OCI-M2 (cell line): ENCODE measurements around the gene FLCN.
"Not testable (repeated sequence)": the region's sequence is repeated elsewhere in the genome, so short reads cannot be mapped to it uniquely, and the experiment has no call there.

Experiments
- DNase-seq: peaks from one replicate; lab custom pipeline; 2025; ENCODE audit not compliant: unreplicated experiment; lab: John Stamatoyannopoulos, UW

The FLCN gene

DNA sequence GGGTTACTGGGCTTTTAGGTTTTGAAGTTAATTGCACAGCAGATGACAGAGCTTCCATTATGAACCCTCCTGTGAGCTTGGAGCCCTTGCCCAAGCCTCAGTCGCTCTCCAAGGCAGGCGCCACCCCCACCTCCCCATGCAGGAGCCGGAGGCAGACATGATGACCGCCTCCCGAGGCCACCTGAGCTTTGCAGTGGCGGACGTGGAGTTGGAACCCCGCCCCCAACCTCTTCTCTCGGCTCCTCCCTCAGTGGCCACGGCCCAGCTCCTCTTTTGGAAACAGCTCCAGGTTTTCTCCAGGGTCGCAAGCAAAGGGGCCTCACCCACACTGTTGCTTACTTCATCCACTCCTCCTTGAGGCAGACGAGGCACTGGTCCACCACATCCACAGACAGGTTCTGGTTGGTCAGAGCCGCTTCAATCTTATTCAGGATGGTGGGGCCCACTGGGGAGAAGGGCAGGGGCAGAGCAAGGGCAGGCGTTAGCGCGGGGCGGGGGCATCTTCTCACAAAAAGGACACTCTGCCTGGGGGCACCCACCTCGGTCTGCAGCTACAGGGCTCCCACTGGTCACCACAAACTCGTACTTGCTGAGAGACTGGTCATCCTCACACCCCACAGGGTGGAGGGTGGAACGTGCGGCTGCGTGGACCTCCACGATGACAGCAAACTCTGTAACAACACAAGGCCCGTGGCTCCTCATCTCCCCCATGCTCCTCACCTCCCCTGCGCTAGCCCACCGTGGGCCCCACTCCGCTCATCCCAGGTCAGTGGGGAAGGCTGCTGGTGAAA is 22.1 kb downstream of the FLCN start:
- DNase-seq, result no peak

DNA sequence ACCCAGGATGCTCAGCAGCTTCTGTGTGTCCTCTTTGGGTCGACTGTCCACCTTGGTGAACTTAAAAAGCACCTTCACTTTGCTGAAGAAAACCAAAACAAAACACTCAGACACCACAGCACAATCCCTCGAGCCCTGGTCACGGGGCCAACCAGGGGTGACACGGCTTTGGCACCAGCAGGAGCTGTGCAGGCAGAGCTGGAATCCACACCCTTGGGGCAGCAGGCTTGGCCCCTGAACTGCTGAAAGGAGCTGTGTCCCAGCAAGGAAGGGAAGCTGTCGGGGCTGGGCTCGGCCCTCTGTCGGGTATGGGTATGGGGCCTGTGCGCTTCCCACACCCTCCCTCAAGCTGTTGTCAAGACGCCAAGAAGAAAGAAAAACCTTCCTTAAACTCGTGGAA is 23.2 kb downstream of the FLCN start:
- DNase-seq, result no peak

DNA sequence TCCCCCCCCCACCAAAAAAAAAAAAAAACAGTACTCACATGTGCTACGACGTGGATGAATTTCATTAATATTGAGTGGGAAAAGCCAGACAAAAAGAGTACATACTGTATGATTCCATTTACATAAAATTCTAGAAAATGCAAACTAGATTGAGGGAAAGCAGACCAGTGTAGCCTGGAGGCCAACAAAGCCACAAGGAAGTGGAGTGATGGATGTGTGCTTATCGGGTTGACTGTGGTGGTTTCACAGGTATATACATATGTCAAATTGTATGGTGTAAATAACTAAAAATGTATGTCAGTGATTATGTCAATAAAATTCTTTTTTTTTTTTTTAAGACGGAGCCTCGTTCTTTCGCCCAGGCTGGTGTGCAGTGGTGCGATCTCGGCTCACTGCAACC is 29.0 kb downstream of the FLCN start:
- DNase-seq, result no peak

DNA sequence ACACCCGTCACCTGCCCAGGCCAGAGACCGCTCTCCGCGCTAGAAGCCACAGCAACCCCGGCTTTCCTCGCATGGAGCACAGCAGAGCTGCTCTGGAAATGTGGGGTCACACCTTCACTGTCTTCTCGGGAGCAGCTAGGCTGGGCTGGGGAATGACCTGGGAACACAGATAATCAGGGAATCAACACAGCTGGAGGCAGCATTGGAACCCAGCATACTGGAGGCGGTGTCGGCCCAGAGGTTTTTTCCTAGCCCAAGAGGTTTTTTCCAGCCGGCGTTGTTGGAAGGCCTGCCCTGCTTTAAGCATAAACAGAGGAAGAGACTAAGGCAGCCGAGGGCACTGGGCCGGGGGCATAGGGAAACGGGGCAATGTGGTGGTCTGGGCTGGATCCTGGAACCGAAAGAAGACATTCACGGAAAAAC is 30.0 kb downstream of the FLCN start:
- DNase-seq, result no peak

DNA sequence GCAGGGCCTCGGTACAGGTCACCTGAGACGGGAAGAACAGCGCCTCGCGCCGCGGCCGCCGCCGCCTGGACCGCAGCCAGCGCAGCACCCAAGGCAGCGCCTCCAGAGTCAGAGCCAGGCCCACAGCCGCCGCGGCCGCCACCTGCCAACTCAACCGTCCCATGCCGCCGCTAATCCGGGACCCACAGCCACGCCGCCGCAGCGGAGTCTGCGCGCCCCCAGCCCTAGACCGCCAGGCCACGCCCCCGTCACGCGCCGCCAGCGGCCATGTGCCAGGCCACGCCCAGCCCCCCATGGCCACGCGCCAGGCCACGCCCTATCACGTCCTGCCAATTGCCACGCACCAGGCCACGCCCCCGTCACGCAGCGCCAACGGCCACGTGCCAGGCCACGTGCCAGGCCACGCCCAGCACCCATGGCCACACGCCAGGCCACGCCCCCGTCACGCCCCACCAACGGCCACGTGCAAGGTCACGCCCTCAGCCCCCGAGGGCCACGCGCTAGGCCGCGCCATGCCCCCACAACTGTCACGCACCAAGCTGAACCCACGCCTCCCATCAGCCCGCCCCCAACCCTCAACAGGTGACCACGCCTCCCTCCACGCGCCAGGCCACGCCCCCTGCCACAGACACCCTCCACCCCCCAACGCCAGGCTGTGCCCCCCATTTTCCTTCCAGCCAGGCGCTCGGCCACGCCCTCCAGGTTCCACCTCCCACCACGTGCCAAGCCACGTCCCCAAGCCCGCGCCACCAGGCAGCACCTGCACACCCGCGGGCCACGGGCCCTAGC is 30.6 kb downstream of the FLCN start, which contains the start of gene PLD6:
Gene PLD6, minus strand, starts transcription at position 210 of the 789 bp plus-strand sequence. Its CDS starts 47 bp downstream, at position 163.
- peak; percentile 21 for DNase-seq

DNA sequence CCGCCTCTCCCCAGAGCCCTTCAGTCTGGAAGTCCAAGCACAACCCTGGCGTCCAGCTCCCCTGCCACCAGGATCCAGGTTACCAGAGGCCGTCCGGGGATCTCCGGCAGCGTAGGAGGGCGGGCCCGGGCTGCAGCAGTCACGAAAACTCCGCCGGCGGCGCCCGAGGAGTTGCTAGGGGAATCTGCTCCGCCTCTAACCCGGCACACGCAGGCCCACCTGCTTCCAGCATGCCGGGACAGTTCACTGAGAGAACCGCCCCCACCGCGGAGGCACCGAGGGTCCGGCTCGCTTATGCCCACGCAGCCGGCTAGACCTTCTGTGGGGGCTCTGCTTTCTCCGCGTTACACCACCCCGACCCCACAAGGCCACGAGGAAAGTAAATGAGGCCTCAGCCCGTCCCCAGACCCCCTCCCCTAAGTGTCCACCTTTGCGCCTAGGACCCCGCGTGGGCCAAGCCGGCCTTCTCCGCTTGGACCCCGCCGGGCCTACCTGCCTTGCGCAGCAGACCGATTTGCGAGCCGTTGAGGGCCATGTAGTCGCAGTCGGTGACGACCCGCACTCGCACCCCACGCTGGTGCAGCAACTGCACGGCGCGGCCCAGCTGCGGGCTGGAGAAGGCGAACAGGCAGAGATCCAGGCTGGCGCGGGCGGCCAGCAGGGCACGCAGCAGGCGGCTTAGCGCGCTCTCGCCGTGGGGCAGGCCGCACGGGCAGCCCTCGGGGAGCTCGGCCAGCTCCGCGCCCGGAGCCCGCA is 31.4 kb downstream of the FLCN start:
- no peak for DNase-seq

DNA sequence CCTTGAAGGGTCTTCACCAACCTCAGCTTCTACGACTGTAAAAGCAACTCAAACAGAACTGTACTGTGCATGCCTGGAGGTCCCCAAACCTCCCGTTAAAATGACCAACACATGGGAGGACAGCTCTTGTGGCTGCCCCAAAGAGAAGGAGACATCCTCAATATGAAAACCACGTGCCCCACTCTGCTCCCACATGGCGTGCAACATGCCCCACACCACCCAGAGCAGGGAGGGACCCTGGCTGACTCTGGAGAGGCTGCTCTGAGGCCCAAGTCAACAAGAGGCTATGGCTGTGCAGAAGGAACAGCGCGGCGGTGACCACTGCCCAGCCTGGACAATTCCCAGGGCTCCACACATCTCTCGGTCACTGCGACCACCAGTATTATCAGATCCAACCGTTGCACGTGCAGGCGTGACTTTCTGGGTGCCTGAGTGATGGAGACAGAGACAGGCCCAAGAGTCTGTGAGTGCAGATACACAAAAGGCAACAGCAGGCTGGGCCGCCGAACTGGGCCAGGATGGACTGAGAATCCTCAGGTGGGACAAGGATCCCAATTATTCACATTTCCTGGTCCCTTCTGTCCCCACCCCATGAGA is 32.2 kb downstream of the FLCN start:
- no peak for DNase-seq

DNA sequence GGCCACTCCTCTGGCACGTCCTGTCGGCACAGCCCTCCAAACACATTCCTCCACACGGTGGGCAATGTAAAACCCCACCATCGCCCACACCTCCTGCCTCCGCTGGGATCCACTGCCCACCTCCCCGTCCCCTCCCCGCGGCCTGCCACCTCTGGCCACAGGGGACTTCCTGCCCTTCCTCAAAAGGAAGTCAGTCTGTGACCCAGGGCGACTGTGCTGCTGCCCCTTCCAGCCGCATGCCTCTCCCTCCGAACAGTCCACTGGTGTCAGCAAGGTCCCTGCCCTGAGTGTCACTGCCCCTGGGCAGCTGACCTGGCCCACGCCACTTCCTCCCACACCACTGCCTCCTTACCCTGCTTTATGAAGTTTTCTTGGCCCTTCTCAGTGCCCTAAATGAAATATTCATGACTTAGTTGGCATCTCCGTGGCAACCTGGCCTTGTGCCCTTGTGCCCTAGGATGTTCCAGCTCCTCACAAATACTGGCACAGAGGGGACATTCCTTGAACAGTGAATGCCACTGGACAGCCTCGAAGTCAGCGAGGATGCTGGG is 32.9 kb downstream of the FLCN start:
- DNase-seq, result no peak

DNA sequence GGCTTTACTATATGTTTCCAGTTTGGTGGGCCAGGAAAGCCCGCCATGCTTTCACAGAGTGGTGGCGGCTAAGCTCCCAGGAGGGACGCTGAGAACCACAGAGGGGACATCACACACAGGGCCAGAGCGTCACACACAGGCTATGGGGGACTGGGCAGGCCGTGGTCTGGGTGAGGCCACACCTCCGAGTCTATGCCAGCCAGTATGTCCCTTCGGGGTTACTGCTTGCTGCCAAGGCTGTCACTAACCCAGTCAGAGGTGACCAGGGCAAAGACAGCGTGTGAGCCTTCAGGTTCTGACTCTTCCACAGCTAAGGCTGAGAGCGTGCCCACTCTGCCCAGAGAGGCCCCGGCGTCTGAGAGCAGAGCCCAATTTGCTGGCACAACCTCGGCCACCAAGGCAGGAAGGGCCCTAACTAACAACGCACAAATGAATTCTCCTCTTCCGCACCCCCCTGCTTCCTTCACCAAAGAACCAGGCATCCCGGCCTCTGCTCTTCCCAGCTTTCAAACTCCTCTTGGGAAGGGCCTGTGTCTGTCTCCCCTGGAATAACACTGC is 33.7 kb downstream of the FLCN start:
- no peak for DNase-seq

DNA sequence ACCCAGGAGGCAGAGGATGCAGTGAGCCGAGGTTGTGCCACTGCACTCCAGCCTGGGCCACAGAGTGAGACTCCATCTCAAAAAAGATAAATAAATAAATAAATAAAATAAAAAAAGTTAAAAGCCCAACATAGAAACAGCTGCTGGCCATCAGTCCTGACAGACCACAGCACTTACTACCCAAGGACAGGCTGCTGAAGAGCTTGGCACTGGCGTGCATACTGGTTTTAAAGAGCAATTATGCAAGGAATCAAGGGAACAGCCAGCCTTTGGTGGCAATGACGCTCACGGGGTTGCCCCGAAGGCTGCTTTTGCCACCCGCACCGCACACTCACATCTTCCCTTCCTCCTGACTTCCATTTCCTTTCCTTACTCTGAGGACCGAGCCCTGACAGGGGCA is 35.1 kb downstream of the FLCN start:
- DNase-seq, result no peak

DNA sequence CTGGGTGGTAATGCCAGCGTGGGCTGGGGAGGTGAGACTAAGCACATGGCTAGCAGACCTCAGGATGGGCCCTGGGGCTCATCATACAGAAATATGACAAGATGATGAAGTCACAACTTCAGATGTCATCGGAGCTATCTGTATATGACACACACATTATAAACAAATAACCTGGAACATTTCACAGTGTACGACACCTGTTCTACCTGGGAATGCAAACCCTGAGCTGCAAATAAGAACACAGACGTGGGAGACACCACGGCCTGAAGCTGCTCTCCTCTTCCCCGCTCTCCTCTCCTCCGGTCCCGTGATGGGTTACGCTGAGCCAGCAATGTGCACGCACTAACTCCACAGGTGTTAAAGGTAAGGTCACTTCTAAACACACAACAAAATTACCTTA is 35.7 kb downstream of the FLCN start:
- DNase-seq, result no peak

DNA sequence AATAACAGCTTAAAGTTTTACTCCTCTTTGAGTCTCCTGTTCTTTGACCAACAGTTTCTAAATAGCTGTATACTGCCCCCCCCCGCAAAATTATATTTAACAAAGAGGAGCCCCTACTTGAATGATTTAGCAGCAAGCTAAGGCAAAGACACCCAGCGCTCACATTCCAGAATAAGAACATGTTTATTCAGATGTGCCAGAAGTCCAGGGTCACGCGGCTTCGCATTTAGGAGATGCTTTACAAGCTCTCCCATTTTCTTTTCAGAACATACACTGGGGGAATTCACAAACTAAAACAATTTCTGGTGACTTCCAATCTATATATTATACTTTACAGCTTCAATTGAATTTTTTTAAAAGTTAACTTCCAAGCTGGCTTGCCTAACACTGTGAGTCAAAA is 36.1 kb downstream of the FLCN start:
- DNase-seq, result no peak

DNA sequence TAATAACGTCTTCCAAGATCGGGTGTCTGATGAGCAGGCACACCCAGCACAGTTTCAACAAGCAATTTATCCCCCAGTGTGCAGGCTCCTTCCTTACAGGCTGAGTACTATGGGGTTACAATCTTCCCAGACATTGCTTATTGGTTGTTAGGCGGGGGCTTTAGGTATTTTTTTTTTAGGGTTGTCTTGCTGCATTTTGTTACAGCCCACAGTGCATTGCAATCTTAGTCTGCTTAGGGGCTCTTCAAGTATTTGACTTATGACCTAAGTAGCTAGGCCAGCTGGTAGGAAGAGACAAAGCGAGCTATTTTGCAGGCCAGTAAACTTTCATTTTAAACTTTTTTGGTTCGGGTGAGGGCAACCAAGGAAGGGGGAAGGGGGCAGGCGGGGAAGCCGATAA is 36.7 kb downstream of the FLCN start:
- no peak for DNase-seq

DNA sequence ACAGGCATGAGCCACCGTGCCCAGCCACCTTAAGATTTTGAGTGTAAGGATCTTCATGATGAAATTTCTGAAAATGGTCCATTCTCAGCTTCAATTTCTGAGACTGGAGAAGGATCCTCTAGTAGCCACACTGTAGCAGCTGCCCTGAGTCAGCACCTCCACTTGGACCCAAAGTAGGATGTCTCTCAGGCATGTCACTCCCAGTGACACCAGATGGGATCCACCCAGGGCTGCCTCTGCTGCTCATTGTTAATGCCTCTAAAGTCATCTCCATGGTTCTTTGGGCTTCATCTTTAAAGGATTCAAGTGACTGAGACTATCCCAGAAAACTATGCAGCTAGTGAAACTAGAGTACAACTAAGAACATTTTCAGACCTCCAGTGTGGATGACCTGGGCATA is 38.7 kb downstream of the FLCN start:
- DNase-seq, result no peak

DNA sequence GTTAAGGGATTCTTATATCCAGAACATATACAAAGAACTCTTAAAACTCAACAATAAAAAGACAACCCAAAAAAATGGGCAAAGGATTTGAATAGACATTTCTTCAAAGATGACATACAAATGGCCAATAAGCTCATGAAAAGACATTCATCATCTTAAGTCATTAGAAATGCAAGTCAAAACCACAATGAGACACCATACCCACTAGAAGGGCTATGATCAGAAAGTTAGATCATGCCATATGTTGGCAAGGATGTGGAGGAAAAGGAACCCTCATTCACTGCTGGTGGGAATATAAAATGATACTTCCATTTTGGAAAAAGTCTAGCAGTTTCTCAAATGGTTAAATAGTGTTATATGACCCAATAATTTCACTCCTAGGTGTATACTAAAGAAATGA is 40.2 kb downstream of the FLCN start:
- DNase-seq, result no peak

DNA sequence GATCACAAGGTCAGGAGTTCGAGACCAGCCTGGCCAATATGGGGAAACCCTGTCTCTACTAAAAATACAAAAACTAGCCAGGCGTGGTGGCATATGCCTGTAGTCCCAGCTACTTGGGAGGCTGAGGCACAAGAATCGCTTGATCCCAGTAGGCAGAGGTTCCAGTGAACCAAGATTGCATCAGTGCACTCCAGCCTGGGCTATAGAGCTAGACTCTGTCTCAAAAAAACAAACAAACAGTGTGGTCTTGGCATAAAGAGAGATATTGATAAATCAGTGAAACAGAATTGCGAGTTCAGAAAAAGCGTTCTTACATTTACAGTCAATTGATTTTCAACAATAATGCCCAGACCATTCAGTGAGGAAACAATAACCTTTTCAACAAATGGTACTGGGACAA is 41.5 kb downstream of the FLCN start:
- DNase-seq, result not testable (repeated sequence)

DNA sequence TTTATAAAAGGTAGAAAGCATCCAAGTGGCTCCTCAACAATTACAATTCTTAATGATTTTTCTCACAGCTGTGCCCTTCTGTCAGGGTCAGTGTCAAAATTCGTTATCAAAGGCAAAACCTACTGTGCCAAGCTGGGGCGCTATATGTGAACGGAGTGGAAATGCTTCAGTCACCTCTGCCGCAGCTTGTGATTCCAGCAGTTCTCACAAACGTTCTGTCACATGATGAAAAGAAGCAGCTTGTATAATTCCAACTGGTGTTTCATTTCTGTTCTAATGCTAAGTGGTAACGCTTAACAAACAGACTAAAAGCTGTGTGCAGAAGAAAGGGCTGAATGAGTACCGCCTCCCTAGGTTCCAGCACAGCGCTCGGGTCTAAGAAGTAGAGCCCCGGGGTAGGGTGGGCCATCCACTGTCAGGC is 45.0 kb downstream of the FLCN start:
- no peak for DNase-seq

DNA sequence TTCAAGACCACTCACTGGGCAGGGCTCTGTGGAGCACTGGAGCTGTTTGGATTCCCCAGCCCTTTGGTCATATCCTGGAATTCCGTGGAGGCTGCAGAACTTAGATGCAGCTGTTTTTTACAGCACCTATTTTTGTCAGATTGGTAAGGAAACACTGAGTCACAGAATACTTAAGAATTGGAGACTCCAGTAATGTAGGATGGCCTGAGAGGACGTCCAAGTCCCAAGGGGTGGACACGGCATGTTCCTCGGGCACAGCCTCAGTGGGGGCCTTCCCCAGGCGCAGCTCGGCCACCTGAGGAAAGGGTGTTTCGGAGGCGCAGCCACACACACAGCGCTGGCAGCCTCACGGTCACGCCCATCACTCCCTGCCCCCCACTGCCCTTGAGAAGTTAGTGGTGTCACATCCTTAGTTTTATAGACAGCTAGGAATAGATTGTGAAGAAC is 45.6 kb downstream of the FLCN start:
- DNase-seq, result no peak

DNA sequence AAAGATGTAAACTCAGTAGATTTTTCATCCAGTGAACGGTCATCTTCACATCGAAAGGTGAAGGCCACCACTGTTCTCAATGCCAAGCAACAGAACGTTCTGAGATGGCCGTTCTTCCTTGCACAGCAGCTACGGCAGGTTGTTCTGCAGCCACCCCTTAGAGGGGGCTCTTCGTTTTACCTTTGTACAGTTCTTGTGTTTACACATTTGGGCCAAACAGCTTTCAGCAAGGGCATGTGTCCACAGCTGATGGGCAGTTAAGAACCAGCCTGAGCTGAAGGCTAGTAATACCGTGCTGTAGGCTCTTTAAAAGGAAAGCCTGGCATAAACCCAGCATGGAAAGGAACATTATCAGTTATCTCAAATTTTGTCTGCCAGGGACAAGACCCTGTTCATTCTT is 46.8 kb downstream of the FLCN start:
- no peak for DNase-seq

DNA sequence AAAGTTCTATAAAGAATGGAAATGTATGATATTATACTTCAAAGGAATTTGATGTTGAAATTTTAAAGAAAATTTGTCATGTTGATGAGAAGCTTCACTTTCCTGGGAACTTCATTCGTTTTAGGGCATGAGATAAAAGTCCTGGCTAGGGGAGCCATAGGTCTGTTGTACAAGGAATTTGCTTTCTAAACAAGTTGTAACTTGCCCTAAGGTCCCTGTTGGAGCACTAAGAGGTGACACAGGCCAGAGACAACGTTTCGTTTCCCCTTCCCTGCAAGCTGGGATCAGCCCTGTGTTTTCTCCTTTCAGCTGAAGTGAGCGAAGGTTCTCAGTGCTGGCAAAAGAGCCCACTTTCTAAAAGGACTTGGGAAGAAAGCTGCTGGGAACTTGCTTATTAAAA is 47.4 kb downstream of the FLCN start:
- no peak for DNase-seq

DNA sequence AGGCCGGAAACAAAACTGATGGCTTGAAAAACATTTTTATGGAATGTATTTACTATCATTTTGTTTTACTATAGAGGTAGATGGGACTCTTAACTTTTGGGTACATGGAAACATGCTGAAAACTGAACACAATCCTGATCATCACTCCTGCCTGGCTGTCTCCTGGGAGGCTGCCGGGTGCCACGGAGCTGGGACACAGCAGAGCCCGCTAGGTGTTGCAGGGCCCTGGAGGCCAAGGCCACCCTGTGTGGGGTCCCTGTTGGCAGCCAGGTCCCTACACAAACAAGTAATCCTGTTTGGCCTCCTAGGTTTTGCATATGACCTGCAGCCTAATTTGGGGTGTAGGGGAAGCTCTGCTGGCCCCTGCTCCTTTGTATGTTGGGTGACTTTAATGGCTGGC is 48.4 kb downstream of the FLCN start:
- DNase-seq, result no peak
